Measurements from ENCODE around the gene OPN3. TPM values are rescaled to one million over a fixed set of nuclear protein-coding genes. Genes with fewer than 3 reads are reported as not detected.
A peak's percentile ranks its signal among the peaks of the same experiment; 100 is the strongest.

OPN3 gene
- total and polyA plus RNA-seq, 9 of the 15 experiments (the other 6 are each of a cell fraction or from before 2014, with no cell fraction given), result 4.2 to 34.6 (median 17.0) TPM

DNA sequence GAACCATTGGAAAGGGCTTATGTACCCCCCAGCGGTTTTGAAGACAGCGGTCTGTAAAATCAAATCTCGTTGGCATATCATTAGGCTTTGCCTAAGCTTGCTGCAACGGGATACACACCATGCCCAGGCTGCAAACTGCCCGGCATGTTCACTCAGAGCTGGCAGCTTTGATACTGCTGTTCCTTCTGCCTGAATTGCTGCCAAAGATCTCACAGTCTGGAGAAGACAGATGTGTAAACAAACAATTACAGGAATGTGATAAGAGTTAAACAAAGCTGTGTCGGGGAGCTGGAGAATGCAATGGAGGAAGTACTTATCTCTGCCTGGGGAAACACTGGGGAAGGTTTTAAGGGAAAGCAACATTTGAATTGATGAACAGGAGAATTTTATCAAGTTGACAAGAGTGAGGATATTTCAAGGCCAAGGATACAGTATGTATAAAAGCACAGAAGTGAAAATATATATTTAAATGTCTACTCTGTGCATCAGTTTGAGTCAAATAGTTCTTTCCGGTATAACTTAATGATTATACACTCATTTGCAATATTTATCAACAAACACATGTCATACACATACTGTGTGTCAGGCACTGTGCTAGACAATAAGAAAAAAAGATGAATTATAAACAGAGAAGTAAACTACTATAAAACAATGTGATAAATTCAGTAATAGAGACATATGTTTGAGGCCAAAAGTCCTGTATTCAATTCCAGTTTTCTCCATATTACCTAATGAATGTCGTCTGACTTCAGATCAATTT lies 29.9 kb downstream of the OPN3 start (continued):
- no peak for TF ChIP-seq SREBF2 (CRISPR knock-in tag; IDR thresholded peaks at IDR 0.05)
- TF ChIP-seq, protein P1, sequence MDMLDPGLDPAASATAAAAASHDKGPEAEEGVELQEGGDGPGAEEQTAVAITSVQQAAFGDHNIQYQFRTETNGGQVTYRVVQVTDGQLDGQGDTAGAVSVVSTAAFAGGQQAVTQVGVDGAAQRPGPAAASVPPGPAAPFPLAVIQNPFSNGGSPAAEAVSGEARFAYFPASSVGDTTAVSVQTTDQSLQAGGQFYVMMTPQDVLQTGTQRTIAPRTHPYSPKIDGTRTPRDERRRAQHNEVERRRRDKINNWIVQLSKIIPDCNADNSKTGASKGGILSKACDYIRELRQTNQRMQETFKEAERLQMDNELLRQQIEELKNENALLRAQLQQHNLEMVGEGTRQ (CRISPR knock-in tag; IDR thresholded peaks at IDR 0.05), result no peak
- TF ChIP-seq FOXJ3 (CRISPR knock-in tag; IDR thresholded peaks at IDR 0.05), result no peak
- TF ChIP-seq RFX1 (IDR thresholded peaks at IDR 0.05), result no peak
- TF ChIP-seq SP1 (CRISPR knock-in tag; IDR thresholded peaks at IDR 0.05), result no peak
- TF ChIP-seq, protein P2, sequence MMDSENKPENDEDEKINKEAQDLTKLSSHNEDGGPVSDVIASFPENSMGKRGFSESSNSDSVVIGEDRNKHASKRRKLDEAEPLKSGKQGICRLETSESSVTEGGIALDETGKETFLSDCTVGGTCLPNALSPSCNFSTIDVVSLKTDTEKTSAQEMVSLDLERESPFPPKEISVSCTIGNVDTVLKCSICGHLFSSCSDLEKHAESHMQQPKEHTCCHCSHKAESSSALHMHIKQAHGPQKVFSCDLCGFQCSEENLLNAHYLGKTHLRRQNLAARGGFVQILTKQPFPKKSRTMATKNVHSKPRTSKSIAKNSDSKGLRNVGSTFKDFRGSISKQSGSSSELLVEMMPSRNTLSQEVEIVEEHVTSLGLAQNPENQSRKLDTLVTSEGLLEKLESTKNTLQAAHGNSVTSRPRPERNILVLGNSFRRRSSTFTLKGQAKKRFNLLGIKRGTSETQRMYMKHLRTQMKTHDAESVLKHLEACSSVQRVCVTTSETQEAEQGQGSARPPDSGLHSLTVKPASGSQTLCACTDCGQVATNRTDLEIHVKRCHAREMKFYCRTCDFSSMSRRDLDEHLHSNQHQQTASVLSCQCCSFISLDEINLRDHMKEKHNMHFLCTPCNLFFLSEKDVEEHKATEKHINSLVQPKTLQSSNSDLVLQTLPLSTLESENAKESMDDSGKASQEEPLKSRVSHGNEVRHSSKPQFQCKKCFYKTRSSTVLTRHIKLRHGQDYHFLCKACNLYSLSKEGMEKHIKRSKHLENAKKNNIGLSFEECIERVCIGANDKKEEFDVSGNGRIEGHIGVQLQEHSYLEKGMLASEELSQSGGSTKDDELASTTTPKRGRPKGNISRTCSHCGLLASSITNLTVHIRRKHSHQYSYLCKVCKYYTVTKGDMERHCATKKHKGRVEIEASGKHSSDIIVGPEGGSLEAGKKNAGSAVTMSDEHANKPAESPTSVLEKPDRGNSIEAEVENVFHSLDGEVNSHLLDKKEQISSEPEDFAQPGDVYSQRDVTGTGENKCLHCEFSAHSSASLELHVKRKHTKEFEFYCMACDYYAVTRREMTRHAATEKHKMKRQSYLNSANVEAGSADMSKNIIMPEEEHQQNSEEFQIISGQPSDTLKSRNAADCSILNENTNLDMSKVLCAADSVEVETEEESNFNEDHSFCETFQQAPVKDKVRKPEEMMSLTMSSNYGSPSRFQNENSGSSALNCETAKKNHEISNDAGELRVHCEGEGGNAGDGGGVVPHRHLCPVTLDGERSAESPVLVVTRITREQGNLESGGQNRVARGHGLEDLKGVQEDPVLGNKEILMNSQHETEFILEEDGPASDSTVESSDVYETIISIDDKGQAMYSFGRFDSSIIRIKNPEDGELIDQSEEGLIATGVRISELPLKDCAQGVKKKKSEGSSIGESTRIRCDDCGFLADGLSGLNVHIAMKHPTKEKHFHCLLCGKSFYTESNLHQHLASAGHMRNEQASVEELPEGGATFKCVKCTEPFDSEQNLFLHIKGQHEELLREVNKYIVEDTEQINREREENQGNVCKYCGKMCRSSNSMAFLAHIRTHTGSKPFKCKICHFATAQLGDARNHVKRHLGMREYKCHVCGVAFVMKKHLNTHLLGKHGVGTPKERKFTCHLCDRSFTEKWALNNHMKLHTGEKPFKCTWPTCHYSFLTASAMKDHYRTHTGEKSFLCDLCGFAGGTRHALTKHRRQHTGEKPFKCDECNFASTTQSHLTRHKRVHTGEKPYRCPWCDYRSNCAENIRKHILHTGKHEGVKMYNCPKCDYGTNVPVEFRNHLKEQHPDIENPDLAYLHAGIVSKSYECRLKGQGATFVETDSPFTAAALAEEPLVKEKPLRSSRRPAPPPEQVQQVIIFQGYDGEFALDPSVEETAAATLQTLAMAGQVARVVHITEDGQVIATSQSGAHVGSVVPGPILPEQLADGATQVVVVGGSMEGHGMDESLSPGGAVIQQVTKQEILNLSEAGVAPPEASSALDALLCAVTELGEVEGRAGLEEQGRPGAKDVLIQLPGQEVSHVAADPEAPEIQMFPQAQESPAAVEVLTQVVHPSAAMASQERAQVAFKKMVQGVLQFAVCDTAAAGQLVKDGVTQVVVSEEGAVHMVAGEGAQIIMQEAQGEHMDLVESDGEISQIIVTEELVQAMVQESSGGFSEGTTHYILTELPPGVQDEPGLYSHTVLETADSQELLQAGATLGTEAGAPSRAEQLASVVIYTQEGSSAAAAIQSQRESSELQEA (IDR thresholded peaks at IDR 0.05; ENCODE audit: low read depth), result no peak
- TF ChIP-seq NFXL1 (CRISPR knock-in tag; IDR thresholded peaks at IDR 0.05), result no peak
- no peak for TF ChIP-seq ZBED1 (IDR thresholded peaks at IDR 0.05)
- no peak for TF ChIP-seq ZFX (CRISPR knock-in tag; IDR thresholded peaks at IDR 0.05)
- TF ChIP-seq RBFOX2 (IDR thresholded peaks at IDR 0.05; ENCODE audit: low read depth, low read length), result no peak
- no peak for TF ChIP-seq PRPF4 (IDR thresholded peaks at IDR 0.05; ENCODE audit: insufficient read depth, low read depth, low read length, poor library complexity, severe bottlenecking)
- peak; percentile 91; the same call in 1 of the 2 replicates for TF ChIP-seq FOXP1 (CRISPR knock-in tag; IDR thresholded peaks at IDR 0.05)
- peak; percentile 95 for TF ChIP-seq MEIS2 (IDR thresholded peaks at IDR 0.05; ENCODE audit: partially characterized antibody)
- TF ChIP-seq, protein P3, sequence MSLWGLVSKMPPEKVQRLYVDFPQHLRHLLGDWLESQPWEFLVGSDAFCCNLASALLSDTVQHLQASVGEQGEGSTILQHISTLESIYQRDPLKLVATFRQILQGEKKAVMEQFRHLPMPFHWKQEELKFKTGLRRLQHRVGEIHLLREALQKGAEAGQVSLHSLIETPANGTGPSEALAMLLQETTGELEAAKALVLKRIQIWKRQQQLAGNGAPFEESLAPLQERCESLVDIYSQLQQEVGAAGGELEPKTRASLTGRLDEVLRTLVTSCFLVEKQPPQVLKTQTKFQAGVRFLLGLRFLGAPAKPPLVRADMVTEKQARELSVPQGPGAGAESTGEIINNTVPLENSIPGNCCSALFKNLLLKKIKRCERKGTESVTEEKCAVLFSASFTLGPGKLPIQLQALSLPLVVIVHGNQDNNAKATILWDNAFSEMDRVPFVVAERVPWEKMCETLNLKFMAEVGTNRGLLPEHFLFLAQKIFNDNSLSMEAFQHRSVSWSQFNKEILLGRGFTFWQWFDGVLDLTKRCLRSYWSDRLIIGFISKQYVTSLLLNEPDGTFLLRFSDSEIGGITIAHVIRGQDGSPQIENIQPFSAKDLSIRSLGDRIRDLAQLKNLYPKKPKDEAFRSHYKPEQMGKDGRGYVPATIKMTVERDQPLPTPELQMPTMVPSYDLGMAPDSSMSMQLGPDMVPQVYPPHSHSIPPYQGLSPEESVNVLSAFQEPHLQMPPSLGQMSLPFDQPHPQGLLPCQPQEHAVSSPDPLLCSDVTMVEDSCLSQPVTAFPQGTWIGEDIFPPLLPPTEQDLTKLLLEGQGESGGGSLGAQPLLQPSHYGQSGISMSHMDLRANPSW (CRISPR knock-in tag; IDR thresholded peaks at IDR 0.05), result no peak
- TF ChIP-seq NCOR1 (IDR thresholded peaks at IDR 0.05), result peak; percentile 71
- TF ChIP-seq, protein P4, sequence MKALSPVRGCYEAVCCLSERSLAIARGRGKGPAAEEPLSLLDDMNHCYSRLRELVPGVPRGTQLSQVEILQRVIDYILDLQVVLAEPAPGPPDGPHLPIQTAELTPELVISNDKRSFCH (CRISPR knock-in tag; IDR thresholded peaks at IDR 0.05), result no peak
- TF ChIP-seq, protein P4 (tag; IDR thresholded peaks at IDR 0.05), result no peak
